HG02571 (cell line): ENCODE results near the gene WNT11.

Experiments
- ATAC-seq: cut with Tn5 transposase; IDR thresholded peaks from one replicate; pipeline ENCODE4 v1.9.1; 2021; ENCODE audit warnings: mild to moderate bottlenecking, moderate library complexity; ENCODE audit not compliant: unreplicated experiment

Gene WNT11

GRCh38 chr11:76221365-76221764 is 15.1 kb upstream of the WNT11 start:
- ATAC-seq, result no peak

DNA sequence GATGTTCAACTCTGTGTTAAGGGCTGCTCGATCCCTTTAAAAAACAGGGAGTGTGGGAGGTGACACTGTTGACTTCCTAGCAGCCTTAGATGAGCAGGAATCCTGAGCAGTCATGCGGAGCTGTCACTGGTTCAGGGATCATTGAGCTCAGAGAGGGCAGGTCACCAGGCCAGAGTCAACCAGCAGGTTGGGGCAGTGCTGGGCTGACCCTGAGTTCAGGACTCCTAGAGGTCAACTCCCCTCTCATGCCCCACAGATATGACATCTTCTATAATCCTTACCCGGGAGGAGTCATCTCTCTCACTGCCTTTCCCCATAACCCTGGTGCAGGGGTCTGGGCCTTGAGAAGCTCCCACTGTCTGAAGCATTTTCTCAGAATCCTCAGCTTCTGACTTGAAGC is 12.9 kb upstream of the WNT11 start:
- ATAC-seq, result no peak

GRCh38 chr11:76218449-76219178 is 12.3 kb upstream of the WNT11 start:
- no peak for ATAC-seq

DNA sequence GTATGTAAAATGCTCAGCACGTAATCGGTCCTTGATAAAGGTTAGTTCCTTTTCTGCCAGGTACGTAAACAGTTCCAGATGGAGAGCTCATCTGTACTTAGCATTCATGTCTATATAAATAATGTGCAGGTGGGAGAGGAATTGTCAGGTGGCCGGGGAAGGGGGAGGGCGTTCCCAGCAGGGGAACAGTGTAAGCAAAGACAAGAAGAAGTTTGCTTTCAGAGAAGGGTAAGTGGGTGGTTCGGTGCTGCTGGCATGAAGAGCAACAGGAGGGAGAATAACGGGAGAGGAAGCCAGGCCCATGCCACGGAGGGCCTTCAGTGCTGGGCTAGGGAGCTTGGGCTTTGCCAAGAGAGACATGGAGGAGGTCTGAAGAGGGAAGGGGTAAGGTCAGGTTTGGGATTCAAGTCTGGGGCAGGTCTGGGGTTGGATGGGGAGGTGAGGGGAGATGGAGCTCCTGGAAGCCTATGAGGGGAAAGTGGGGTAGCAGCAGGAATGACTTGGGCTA is 11.4 kb upstream of the WNT11 start:
- ATAC-seq, result no peak

GRCh38 chr11:76216536-76217325 is 10.4 kb upstream of the WNT11 start:
- no peak for ATAC-seq

DNA sequence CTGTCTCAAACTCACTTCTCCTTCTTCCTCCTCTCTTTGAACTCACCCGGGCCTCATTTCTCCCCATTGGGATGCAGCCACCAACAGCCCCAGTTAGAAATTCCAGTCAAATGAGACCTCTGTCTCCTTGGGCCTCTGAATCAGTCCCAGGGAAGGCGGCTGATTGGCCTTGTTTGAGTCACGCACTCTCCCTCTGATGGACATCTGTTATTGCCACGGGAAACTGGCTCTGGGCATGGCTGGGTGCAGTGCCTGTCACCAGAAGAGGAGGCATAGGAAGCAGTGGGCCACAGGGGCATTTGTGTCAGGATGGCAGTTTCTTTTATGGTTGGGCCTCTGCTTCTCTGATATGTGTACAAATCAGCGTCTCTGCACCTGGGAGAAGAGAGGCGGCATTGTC is 9.6 kb upstream of the WNT11 start:
- no peak for ATAC-seq

DNA sequence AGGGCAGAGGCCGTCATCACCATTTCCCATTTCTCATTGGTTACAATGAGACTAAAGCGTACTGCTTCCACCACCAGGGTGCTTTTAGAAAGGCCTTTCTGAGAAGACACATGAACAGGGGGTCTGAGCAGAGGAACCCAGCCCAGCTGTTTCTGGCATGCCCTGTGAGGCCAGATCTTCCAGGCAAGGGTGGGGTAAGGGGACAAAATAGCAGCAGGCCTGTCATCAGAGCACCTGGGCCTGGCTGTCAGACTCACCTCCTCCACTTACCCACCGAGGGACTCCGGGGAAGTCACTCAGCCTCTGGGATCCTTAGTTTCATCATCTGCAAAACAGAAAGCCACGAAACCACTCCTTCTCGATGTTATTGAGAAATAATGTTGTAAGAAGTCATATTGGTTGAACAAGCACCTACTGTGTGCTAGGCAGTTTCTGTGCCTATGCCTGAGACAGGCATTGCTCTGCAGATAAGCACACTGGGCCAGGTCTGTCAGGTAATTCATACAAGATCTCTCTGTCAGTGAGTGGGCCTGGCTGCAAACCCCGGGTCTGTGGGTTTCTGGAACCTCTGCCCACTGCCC is 8.8 kb upstream of the WNT11 start:
- ATAC-seq, result no peak

DNA sequence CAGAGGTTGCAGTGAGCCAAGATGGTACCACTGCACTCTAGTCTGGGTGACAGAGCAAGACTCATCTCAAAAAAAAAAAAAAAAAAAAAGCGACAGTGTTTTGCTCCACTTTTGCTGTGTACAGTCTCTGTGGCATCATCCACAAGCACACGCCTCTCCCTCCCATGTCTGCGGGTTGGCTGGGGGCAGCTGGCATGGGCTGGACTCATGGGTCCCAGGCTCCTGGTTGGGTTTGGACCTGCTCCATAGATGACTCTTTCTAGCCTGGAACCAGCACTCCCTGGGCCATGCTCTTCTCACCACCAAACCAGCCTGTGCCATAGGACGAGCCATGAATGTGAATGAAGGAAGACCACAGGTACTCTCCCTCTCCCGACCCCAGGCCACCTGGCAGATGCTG is 7.9 kb upstream of the WNT11 start:
- ATAC-seq, result no peak

GRCh38 chr11:76212086-76213035 is 6.1 kb upstream of the WNT11 start:
- ATAC-seq, result no peak

- ATAC-seq, result no peak
These were observed 4.9 kb upstream of the WNT11 start for GRCh38 chr11:76210931-76211851.

- no peak for ATAC-seq
These were observed 4.0 kb upstream of the WNT11 start for GRCh38 chr11:76209973-76210930.

DNA sequence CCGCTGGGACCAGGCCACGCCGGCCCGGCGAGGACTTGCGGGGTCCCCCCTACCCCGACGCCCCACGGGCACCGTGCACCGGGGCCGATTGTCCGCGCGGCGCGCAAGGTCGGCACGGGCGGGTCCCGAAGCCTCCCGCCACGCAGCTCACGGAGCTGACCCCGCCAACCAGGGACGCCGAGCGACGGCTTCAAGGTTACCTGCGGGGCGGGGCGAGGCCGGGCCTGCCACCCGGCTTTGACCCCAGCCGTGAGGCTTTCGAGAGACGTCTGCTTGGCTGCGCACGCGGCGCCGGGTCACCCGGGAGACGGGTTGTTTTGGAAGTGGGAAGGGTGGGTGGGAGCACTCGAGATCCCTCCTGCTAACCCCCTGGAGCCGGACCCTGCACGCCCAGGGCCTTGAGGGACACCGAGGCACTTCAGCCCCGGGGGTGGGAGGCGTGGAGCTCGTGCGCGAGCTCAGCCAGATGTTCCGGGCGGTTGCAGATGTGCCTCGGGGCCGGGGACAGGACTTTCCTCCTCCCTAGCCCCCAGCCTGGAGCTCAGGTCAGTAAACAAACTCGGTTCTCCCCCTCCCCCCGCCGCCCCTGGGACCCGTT is 3.2 kb upstream of the WNT11 start:
- no peak for ATAC-seq

GRCh38 chr11:76208438-76209374 is 2.4 kb upstream of the WNT11 start:
- no peak for ATAC-seq

GRCh38 chr11:76207642-76208401 is 1.5 kb upstream of the WNT11 start:
- no peak for ATAC-seq

GRCh38 chr11:76206077-76206326 is 300 bp downstream of the WNT11 start:
- no peak for ATAC-seq

DNA sequence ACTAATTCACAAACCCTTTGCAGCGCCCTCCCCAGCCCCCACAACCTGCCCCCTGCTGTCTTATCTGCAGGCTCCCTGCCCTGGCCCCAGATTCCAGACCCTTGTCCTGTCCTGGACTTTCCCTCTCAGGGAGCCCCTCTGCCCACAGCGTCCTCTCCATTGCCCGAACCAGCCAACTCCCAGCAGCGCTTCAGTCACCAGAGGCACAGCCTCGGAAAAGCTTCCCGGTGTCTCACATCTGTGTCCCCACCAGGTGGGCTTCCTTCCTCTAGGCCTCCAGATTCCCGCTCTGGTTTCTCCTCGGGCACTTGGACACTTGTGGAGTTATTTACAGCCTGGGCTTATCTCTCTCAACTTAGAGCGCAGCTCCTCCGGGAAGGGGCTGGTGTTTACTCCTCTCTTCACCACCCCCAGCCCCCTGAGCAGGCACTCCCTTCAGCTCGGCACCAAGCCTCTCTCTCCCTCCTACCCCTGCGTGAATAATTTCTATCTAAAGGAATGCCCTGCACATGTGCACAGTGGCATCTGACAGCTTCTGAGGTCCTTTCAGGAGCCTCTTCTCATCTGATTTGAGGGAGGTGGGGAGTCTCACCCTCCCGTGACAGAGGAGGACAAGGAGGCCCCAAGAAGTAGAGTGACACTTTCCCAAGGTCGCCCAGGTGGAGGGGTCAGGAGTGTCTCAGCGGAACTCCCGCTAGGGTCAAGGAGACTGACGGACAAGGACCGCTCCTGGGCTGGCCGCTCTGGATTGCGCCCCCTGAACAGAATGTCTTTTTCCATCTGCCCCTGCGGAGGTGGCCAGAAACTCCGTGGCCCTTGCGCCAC is 838 bp downstream of the WNT11 start:
- no peak for ATAC-seq
